OCI-LY7 (cell line): Measurements from ENCODE around the gene ACD. TPM values are rescaled to one million over a fixed set of nuclear protein-coding genes. Genes with fewer than 3 reads are reported as not detected.

Experiments used
- BruUV-seq: library from RNA; stranded (reverse); fragments of 400-500 nt; replicated peaks from 2 replicates; lab custom pipeline; 2021; lab: Mats Ljungman, UMichigan
- CTCF ChIA-PET: fragments of 300-600 bp; sonication (Branson Sonifier 250); formaldehyde crosslinking; loops from one replicate; lab custom pipeline; 2022; ENCODE audit warnings: antibody characterized with exemption; ENCODE audit not compliant: unreplicated experiment; lab: Charles Lee
- POLR2A ChIA-PET: fragments of 300-600 bp; sonication (Branson Sonifier 250); formaldehyde crosslinking; loops from one replicate; lab custom pipeline; 2022; ENCODE audit warnings: antibody characterized with exemption; lab: Charles Lee
- DNase-seq: peaks from one replicate; pipeline ENCODE4 v3.0.0-alpha.2; 2015; ENCODE audit warnings: low spot score
- H2AFZ ChIP-seq: fragments of 200-600 bp; sonication (generic), shearing (Covaris generic); 2 replicates; pipeline ENCODE4 v1.6.1; 2014; ENCODE audit warnings: mild to moderate bottlenecking, antibody characterized with exemption, low read length, moderate library complexity
- H3K27ac ChIP-seq: fragments of 200-600 bp; sonication (generic); 2 replicates; pipeline ENCODE4 v1.5.1; 2014; ENCODE audit warnings: mixed run types, low read depth, mild to moderate bottlenecking, moderate library complexity, low read length, inconsistent platforms; ENCODE audit not compliant: poor library complexity, severe bottlenecking
- H3K36me3 ChIP-seq: fragments of 200-600 bp; sonication (generic); 2 replicates; pipeline ENCODE4 v1.6.1; 2014; ENCODE audit warnings: mild to moderate bottlenecking, antibody characterized with exemption, low read length, moderate library complexity, mixed read lengths; ENCODE audit not compliant: insufficient read depth
- H3K4me1 ChIP-seq: fragments of 200-600 bp; sonication (generic); 2 replicates; pipeline ENCODE4 v1.5.1; 2014; ENCODE audit warnings: mild to moderate bottlenecking, low read length; ENCODE audit not compliant: insufficient read depth, poor library complexity, severe bottlenecking
- H3K4me2 ChIP-seq: fragments of 200-600 bp; sonication (generic); 2 replicates; pipeline ENCODE4 v1.6.1; 2014; ENCODE audit warnings: mild to moderate bottlenecking, low read length
- H3K4me3 ChIP-seq: fragments of 200-600 bp; sonication (generic); 2 replicates; pipeline ENCODE4 v1.5.1; 2014; ENCODE audit warnings: mild to moderate bottlenecking, low read depth, low read length; ENCODE audit not compliant: poor library complexity, severe bottlenecking
- H3K79me2 ChIP-seq: fragments of 200-600 bp; sonication (generic); 2 replicates; pipeline ENCODE4 v1.6.1; 2016; ENCODE audit warnings: low read depth, mild to moderate bottlenecking, low read length, moderate library complexity, mixed read lengths; ENCODE audit not compliant: insufficient read depth
- H3K9me2 ChIP-seq: fragments of 200-600 bp; sonication (generic); 2 replicates; pipeline ENCODE4 v1.6.1; 2016; ENCODE audit warnings: mild to moderate bottlenecking, low read length, mixed read lengths; ENCODE audit not compliant: insufficient read depth
- H3K9me3 ChIP-seq: fragments of 200-600 bp; sonication (generic); 2 replicates; pipeline ENCODE4 v1.6.1; 2014; ENCODE audit warnings: mild to moderate bottlenecking, mixed run types, low read length, mixed read lengths
- H4K20me1 ChIP-seq: fragments of 200-600 bp; sonication (generic); 2 replicates; pipeline ENCODE4 v1.6.1; 2014; ENCODE audit warnings: mild to moderate bottlenecking, antibody characterized with exemption, low read length, moderate library complexity, mixed read lengths; ENCODE audit not compliant: insufficient read depth
- CTCF ChIP-seq: fragments of 200-600 bp; sonication (generic); conservative IDR thresholded peaks from 2 replicates; pipeline ENCODE4 v1.5.1; 2014; ENCODE audit warnings: mild to moderate bottlenecking, antibody characterized with exemption, low read length, moderate library complexity, mixed read lengths
- EZH2phosphoT487 ChIP-seq: fragments of 200-600 bp; sonication (generic); IDR thresholded peaks from 2 replicates; pipeline ENCODE4 v1.6.1; 2018; ENCODE audit warnings: low read depth, borderline replicate concordance, mild to moderate bottlenecking, mixed run types, antibody characterized with exemption, low read length, moderate library complexity, mixed read lengths
- intact Hi-C: fragments of 100-400 bp; cut with micrococcal nuclease; formaldehyde crosslinking; loops from one replicate; pipeline ENCODE4 v1.10.0; 2022; ENCODE audit not compliant: unreplicated experiment
- total RNA-seq, 2 experiments: library from RNA; depleted of rRNA in 1 of 2; stranded (reverse); fragments of >200 nt in 1 of 2; shearing (Covaris generic) in 1 of 2; gene quantifications; 2 replicates each; pipeline ENCODE4 v1.2.3, GENCODE V29; 2014 to 2022

Gene ACD
- total RNA-seq, 2 experiments from 2014 or later, result 33.7 to 45.4 TPM

GRCh38 chr16:67708368-67708771 lies 48.3 kb upstream of the ACD start:
- Histone ChIP-seq H3K4me3 (no peak overlapping the region), H3K9me3 (no peaks in the 10 kb centered on the region), H3K27ac (no peak overlapping the region), H2AFZ (no peak overlapping the region), H3K4me1 (peaks cover 5% of the 10 kb centered on the region), H3K4me2 (no peak overlapping the region), H3K9me2 (no peaks in the 10 kb centered on the region), H3K36me3 (no peaks in the 10 kb centered on the region), H4K20me1 (no peaks in the 10 kb centered on the region), H3K79me2 (peaks cover 3% of the 10 kb centered on the region; the same call in 1 of the 2 replicates)
- BruUV-seq, result no TSS peak
- CTCF ChIA-PET, result no interaction called here
- intact Hi-C loops, result no loop called here
- POLR2A ChIA-PET, result interaction anchor here (0.6 to 1.0 kb wide), 3 partner anchors 16 to 1455 kb away, joined by 3 to 5 read pairs (median 4); no protein-coding TSS in a partner anchor
- no peak for DNase-seq
- TF ChIP-seq EZH2phosphoT487, result no peak
- TF ChIP-seq CTCF, result no peak

GRCh38 chr16:67707790-67708189 lies 47.7 kb upstream of the ACD start:
- no peaks in the 10 kb centered on the region for H3K9me3 ChIP-seq
- no peak overlapping the region for H2AFZ ChIP-seq
- H3K36me3 ChIP-seq, result no peaks in the 10 kb centered on the region
- H3K4me1 ChIP-seq, result peaks cover 5% of the 10 kb centered on the region
- H3K79me2 ChIP-seq, result peaks cover 4% of the 10 kb centered on the region; the same call in 1 of the 2 replicates
- intact Hi-C loops, result no loop called here
- H3K9me2 ChIP-seq, result no peaks in the 10 kb centered on the region
- H3K4me2 ChIP-seq, result no peak overlapping the region
- BruUV-seq, result no TSS peak
- no peak overlapping the region for H3K4me3 ChIP-seq
- H3K27ac ChIP-seq, result no peak overlapping the region
- ChIA-PET POLR2A (interaction anchor here (0.6 to 1.0 kb wide), 2 partner anchors 15 to 1456 kb away, joined by 4 to 5 read pairs; no protein-coding TSS in a partner anchor), CTCF (no interaction called here)
- H4K20me1 ChIP-seq, result no peaks in the 10 kb centered on the region
- no peak for DNase-seq
- TF ChIP-seq EZH2phosphoT487 (no peak), CTCF (no peak)

- BruUV-seq, result no TSS peak
- H3K4me2 ChIP-seq, result no peak overlapping the region
- no peaks in the 10 kb centered on the region for H3K9me3 ChIP-seq
- no peaks in the 10 kb centered on the region for H3K36me3 ChIP-seq
- no peak overlapping the region for H3K27ac ChIP-seq
- TF ChIP-seq EZH2phosphoT487 (no peak), CTCF (no peak)
- peaks cover 5% of the 10 kb centered on the region for H3K4me1 ChIP-seq
- no peak overlapping the region for H3K4me3 ChIP-seq
- peaks cover 4% of the 10 kb centered on the region; the same call in 1 of the 2 replicates for H3K79me2 ChIP-seq
- H2AFZ ChIP-seq, result no peak overlapping the region
- no peaks in the 10 kb centered on the region for H3K9me2 ChIP-seq
- DNase-seq, result no peak
- POLR2A ChIA-PET, result interaction anchor here (0.9 kb wide), 1 partner anchor 35 kb away, joined by 4 read pairs; no protein-coding TSS in a partner anchor
- intact Hi-C loops, result no loop called here
- H4K20me1 ChIP-seq, result no peaks in the 10 kb centered on the region
- CTCF ChIA-PET, result no interaction called here
Measured at GRCh38 chr16:67707210-67707609, 47.1 kb upstream of the ACD start.
